HG02623 (cell line): ENCODE measurements around the gene MYADML2.
"Not testable (repeated sequence)": the region's sequence is repeated elsewhere in the genome, so short reads cannot be mapped to it uniquely, and the experiment has no call there.

Source experiments
- ATAC-seq: cut with Tn5 transposase; IDR thresholded peaks from one replicate; pipeline ENCODE4 v1.9.1; 2021; ENCODE audit warnings: moderate library complexity; ENCODE audit not compliant: unreplicated experiment

Gene MYADML2

DNA sequence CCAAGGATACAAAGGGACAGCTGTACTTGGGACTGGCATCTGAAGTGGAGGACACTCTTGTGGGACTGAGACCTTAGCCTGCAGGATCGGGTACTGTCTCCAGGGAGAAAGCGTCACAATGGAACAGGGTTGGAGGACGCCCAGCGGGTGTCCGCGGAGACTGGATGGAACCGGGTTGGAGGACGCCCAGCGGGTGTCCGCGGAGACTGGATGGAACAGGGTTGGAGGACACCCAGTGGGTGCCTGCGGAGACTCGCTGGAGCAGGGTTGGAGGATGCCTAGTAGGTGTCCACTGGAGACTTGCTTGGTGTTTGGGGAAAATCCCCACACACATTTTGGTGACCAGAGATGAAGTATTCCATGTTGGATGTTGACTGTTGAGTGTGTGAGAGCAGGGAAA lies at the start of gene MYADML2:
Gene MYADML2, minus strand, starts transcription at position 45 of the 400 bp plus-strand sequence. CDS start 5,492 bp downstream, outside the sequence.
- no peak for ATAC-seq

GRCh38 chr17:81996232-81996756 lies 49.3 kb upstream of the MYADML2 start:
- no peak for ATAC-seq

DNA sequence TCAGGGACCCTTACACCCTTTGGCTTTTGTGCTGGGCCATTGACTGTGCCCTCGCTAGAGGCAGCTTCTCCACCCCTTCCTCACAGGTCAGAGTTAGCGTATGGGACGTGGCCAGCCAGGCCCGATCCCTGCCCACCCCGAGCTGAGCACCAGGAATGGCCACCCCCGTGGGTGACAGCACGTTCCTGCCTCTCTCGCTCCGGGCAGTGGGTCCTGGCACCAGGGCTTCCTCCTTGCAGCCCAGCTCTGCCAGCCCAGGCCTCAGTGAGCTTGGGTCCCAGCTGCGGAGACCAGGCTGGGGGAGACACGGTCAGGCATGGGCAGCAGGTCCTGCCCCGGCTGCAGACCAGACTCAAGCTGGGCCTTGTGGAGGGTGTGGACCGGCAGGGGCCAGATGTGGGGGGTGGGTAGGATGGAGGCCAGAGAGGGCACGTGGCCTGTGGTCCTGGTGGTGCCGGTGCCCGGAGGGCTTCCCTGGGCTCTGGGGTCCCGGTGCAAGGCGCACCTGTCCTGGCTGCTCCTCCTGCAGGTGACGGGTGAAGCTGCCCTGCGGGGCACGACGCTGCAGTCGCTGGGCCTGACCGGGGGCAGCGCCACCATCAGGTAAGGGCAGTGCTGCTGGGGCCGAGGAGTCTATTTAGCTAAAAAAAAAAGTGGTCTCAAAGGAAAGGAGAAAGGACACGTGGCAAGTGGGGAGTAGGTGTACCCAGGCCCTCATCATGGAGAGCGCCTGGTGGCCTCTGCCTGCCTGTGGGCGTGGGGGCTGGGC lies 48.6 kb upstream of the MYADML2 start:
- no peak for ATAC-seq

GRCh38 chr17:81994593-81995462 lies 47.8 kb upstream of the MYADML2 start:
- no peak for ATAC-seq

DNA sequence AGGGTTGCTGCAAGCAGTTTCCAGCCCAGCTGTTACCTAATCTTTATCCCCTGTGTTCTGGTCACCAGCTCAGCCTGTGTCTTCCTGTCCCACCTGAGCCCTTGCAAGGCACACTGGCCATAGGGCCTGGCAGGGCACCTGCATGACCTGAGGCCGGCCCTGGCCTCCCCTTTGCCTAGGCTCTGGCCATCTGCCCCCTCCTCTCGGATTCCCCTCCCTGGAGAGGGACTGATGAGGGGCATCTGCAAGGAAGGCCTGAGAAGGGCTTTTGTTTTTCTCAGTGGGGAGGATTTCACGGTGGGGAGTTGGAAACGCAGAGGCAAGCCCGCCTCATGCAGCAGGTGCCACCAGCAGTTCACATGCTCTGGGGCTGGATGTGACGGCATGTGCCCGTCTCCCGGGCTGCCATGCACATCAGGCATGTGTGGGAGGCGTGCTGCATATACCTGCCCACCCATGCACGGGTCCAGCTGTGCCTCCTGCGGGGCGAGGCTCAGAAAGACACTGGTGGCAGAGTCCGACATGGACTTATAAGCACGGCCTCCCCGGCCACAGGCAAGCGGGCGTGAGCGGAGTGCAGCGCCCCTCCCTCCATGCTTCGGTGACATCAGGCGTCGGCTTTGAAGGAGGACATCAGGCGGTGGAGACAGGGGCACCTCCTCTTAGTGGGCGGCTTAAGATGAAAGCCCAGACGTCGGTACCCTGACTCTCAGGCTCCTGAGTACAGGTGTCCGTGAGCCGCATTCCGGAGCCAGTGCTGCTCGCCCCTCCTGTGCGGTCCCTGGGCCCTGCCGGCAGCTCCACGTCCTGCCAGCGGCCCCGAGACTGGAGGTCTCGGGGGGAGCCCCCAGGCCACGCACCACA lies 46.9 kb upstream of the MYADML2 start:
- no peak for ATAC-seq

DNA sequence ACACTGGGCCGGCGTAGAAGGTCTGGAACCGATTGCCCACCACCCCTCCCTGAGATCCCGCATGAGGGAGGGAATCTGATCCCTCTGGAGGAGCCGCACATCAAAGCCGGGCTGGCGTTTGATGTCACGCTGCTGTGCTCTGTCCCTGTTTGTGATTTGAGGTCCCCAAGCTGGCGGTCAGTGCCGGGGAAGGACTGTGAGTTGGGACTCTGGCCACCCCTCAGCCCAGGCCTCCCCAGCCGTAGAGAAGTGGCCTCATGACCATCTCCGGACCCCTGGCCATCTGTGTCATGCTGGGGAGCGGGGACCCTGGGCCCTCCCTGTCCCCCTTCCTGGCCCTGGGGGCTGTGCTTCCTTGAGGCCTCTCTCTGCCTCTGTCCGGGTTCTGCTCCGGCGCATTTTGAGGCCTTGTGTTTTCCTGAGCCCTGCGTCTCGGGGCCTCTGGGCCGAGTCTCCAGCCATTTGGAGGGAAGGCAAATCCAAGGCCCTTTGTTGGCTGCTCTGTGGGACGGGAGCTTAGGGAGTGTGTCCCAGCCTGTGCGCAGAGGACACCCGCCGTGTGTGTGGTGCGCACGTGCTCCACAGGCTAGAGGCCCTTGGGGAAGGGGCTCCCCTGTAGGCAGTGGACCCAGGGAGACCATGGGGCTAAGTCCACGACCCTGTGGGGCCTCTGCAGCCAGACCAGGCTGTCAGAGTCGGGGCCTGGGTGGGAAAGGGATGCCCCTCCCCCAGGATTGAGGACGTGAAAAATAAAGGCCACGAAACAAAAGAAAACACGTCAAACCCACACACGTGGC lies 45.5 kb upstream of the MYADML2 start:
- ATAC-seq = no peak

- no peak for ATAC-seq
Observed at GRCh38 chr17:81991684-81992305, 44.8 kb upstream of the MYADML2 start.

DNA sequence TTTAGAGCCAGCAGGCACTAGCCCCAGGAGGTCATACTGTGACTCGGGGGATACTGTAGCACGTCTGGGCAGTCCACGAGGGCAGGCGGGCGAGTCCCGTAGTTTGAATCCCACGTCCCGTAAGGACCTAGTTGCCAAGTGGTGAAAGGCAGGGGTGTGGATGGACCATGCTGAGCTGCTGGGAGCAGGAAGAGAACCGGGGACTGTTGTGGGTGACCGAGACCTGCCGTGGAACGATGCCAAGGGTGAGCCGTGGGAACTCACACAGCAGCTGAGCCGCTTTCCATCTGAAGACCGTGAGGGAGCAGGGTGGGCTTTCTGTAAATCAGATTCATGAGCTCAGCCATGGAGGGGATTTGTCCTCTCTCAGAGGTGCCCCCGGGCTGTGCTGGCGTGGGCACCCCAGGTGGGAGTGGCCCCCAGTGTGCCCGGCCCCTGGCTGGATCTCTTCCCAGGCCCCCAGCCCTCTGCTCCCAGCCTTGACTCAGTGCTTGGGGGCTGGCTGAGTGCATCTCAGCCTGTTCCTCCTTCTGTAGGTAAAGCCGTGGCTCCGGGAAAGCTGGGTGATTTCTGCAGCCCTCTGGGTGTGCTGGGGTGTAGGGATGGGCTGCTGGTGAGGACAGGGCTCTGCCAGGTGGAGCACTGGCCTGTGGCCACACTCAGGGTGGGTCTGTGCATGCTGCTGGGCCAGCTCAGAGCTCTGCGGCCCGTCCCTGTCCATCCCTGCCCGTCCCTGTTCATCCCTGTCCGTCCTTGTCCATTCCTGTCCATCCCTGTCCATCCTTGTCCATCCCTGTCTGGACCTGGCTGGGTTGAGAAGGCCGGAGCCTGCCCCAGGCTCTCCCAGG lies 44.0 kb upstream of the MYADML2 start:
- ATAC-seq = no peak

DNA sequence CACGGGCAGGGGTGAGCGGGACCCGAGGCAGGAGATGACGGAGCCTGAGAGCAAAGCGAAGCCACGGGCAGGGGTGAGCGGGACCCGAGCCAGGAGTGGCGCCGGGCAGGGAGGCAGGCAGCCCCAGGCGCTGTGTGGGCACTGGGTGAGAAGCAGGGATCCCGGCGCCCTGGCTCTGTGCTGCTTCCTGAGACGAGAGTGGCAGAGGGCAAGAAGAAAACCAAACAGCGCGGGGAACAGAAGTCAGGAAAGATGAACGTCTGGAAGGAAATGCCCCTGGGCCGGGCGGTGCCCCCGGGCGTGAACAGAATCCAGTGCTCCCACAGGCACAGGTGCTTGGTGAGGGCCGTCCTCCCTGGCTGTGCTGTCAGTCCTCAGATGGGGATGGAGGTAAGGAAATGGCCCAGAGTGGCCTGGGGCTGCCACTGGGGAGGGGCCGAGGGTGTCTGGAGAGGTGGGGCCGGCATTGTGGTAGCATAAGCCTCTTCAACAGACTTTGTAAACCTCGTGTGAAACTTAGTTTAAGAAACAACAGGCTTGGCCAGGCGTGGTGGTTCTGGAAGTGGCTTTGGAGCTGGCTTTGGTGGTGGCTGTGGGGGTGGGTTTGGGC lies 40.2 kb upstream of the MYADML2 start:
- no peak for ATAC-seq

GRCh38 chr17:81986606-81987005 lies 39.6 kb upstream of the MYADML2 start:
- ATAC-seq = no peak

DNA sequence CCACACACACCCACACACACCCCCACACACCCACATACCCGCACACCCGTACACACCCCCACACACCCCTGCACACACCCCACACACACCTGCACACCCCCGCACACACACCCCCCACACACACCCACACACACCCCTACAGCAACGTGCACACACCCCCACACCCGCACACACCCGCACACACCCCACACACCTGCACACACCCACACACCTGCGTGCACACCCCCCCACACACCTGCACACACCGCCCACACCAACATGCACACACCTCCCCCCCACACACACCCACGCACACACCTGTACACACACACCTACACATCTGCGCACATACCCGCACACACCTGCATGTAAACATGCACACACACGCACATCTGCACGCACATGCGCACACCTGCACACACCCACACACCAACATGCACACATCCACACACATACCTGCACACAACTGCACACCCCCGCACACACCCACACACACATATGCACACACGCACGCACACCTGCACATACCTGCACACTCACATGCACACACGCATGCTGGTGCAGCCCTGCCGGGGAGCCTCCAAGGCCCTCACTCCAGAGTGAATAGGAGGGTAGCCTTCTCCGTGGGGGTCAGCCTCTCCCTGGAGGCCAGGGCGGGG lies 37.9 kb upstream of the MYADML2 start:
- no peak for ATAC-seq

GRCh38 chr17:81983639-81984373 lies 36.8 kb upstream of the MYADML2 start:
- ATAC-seq = no peak

DNA sequence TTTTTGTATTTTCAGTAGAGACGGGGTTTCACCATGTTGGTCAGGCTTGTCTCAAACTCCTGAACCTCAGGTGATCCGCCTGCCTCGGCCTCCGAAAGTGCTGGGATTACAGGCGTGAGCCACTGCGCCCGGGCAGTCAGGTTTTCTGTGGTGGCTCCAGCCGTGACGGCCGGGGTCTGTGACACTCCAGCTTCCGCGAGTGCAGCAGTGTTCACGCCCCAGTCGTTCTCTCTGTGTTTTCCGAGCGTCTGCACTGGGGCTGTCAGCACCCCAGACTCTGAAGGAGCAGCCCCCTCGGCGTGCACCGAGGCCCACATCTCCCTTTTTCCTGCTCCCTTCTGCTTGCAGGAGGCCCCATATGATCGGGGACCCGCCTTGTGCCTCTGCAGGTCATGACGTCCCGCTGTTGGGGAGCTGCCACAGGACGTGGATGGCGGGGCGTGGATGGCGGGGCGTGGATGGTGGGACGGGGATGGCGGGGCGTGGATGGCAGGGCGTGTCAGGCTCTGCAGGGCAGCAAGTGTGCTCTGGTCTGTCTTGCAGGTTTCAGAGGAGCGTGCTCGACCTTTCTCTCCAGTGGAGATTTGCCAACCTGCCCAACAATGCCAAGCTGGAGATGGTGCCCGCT lies 36.1 kb upstream of the MYADML2 start:
- ATAC-seq = no peak

DNA sequence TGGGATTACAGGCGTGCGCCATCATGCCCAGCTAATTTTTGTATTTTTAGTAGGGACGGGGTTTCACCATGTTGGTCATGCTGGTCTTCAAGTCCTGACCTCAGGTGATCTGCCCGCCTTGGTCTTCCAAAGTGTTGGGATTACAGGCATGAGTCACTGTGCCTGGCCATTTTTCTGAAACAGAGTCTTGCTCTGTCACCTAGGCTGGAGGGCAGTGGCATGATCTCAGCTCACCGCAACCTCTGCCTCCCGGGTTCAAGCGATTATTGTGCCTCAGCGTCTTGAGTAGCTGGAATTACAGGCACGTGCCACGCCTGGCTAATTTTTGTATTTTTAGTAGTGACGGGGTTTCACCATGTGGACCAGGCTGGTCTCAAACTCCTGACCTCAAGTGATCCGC lies 34.5 kb upstream of the MYADML2 start:
- not testable (repeated sequence) for ATAC-seq

- ATAC-seq = no peak
Observed at GRCh38 chr17:81980707-81981343, 33.8 kb upstream of the MYADML2 start.

DNA sequence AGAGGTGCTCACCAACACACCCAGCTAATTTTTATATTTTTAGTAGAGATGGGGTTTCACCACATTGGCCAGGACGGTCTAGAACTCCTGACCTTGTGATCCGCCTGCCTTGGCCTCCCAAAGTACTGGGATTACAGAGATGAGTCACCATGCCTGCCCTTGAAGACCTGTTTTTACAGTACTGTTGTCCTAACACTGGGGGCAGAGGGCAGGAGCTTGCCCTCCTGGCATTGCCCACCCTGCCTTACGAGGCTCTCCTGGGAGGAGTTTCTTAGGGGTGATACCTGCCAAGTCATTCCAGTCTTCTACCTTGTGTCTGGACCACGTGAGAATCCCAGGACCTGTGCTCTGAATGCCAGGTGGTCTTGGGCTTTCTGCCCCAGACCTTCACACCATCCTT lies 33.1 kb upstream of the MYADML2 start:
- ATAC-seq = no peak
